SK-N-SH (cell line): Measurements from ENCODE around the gene CFAP20DC. TPM values are rescaled to one million over a fixed set of nuclear protein-coding genes. Genes with fewer than 3 reads are reported as not detected.

Experiments used
- CTCF ChIA-PET: fragments of 300-600, 350-600 bp; formaldehyde crosslinking; extraction: SDS; loops from one replicate; lab custom pipeline; 2021; lab: Yijun Ruan, JAX
- POLR2A ChIA-PET: fragments of 350-600 bp; sonication (Branson Sonifier 250); formaldehyde crosslinking; extraction: SDS; loops from one replicate; lab custom pipeline; 2020; ENCODE audit warnings: antibody characterized with exemption, inconsistent platforms; lab: Yijun Ruan, JAX
- DNase-seq: peaks from one replicate; pipeline ENCODE4 v3.0.0; 2012
- H2AFZ ChIP-seq: fragments of 200-600 bp; sonication (generic); 2 replicates; pipeline ENCODE4 v1.8.1; 2016; ENCODE audit warnings: antibody characterized with exemption, mild to moderate bottlenecking, low read depth
- H3F3A ChIP-seq: fragments of 200-600 bp; sonication (generic); replicated peaks from 2 replicates; pipeline ENCODE3; 2016; ENCODE audit warnings: antibody characterized with exemption, mild to moderate bottlenecking; ENCODE audit not compliant: insufficient read depth
- H3K27ac ChIP-seq, 2 experiments: fragments of 200-500 bp in 1 of 2; fragments of 200-600 bp in 1 of 2; sonication (Bioruptor generic) in 1 of 2; sonication (generic), shearing (Covaris generic) in 1 of 2; 2 replicates each; pipeline versions ENCODE4 v1.5.1 to v1.6.1; 2014 to 2016; ENCODE audit warnings: low read depth in 2 of 2, inconsistent platforms in 1 of 2, low read length in 1 of 2, mild to moderate bottlenecking in 1 of 2, mixed read lengths in 1 of 2
- H3K27me3 ChIP-seq: fragments of 200-600 bp; sonication (generic), shearing (Covaris generic); 2 replicates; pipeline ENCODE4 v1.6.1; 2016; ENCODE audit warnings: mixed run types; ENCODE audit not compliant: insufficient read depth
- H3K36me3 ChIP-seq, 2 experiments: fragments of 200-500 bp in 1 of 2; fragments of 200-600 bp in 1 of 2; sonication (Bioruptor generic) in 1 of 2; sonication (generic) in 1 of 2; replicated peaks in 1 of 2; 2 replicates each; pipeline versions ENCODE3 to v1.5.1; 2014 to 2016; ENCODE audit warnings: low read length in 1 of 2, mild to moderate bottlenecking in 1 of 2; ENCODE audit not compliant: insufficient read depth in 2 of 2, control insufficient read depth in 1 of 2
- H3K4me1 ChIP-seq, 2 experiments: fragments of 200-500 bp in 1 of 2; fragments of 200-600 bp in 1 of 2; sonication (Bioruptor generic) in 1 of 2; sonication (generic), shearing (Covaris generic) in 1 of 2; 2 replicates each; pipeline versions ENCODE4 v1.5.1 to v1.6.1; 2014 to 2016; ENCODE audit warnings: low read depth in 1 of 2, low read length in 1 of 2, mixed run types in 1 of 2; ENCODE audit not compliant: insufficient read depth in 2 of 2, control insufficient read depth in 1 of 2
- H3K4me2 ChIP-seq: fragments of 200-600 bp; sonication (generic), shearing (Covaris generic); 2 replicates; pipeline ENCODE4 v1.6.1; 2017; ENCODE audit warnings: mixed run types
- H3K4me3 ChIP-seq, 2 experiments: fragments of 200-500 bp in 1 of 2; fragments of 200-600 bp in 1 of 2; sonication (Bioruptor generic) in 1 of 2; sonication (generic), shearing (Covaris generic) in 1 of 2; 2 replicates each; pipeline versions ENCODE4 v1.5.1 to v1.8.1; 2014 to 2016; ENCODE audit warnings: low read depth in 2 of 2, inconsistent platforms in 1 of 2, low read length in 1 of 2, mild to moderate bottlenecking in 1 of 2, mixed read lengths in 1 of 2, moderate library complexity in 1 of 2
- H3K79me2 ChIP-seq: fragments of 200-600 bp; sonication (generic); 2 replicates; pipeline ENCODE4 v1.8.1; 2017; ENCODE audit warnings: mild to moderate bottlenecking; ENCODE audit not compliant: insufficient read depth
- H3K9ac ChIP-seq: fragments of 200-600 bp; sonication (generic); 2 replicates; pipeline ENCODE4 v1.6.1; 2017; ENCODE audit warnings: mixed run types
- H3K9me2 ChIP-seq: fragments of 200-600 bp; sonication (generic); 2 replicates; pipeline ENCODE4 v1.6.1; 2017; ENCODE audit warnings: mixed run types
- H3K9me3 ChIP-seq: fragments of 200-600 bp; sonication (generic); 2 replicates; pipeline ENCODE4 v1.6.1; 2017; ENCODE audit warnings: mixed run types, mild to moderate bottlenecking, moderate library complexity
- H4K20me1 ChIP-seq: fragments of 200-600 bp; sonication (generic); 2 replicates; pipeline ENCODE4 v1.6.1; 2017; ENCODE audit warnings: mild to moderate bottlenecking, mixed run types; ENCODE audit not compliant: insufficient read depth
- CHD2 ChIP-seq: fragments of 150-350 bp; IDR thresholded peaks from 2 replicates; pipeline ENCODE4 v1.6.1; 2018; ENCODE audit warnings: low read length; ENCODE audit not compliant: partially characterized antibody
- NRF1 ChIP-seq: IDR thresholded peaks from 2 replicates; pipeline ENCODE4 v1.6.1; 2012; ENCODE audit warnings: low read depth, mild to moderate bottlenecking, low read length
- RAD21 ChIP-seq: IDR thresholded peaks from 2 replicates; pipeline ENCODE4 v1.6.1; 2012; ENCODE audit warnings: mild to moderate bottlenecking, low read length
- RCOR1 ChIP-seq: fragments of 150-350 bp; IDR thresholded peaks from 2 replicates; pipeline ENCODE4 v1.6.1; 2017; ENCODE audit warnings: antibody characterized with exemption, low read length
- RFX5 ChIP-seq: IDR thresholded peaks from 2 replicates; pipeline ENCODE4 v1.6.1; 2012; ENCODE audit warnings: mild to moderate bottlenecking, improper control_type of control experiment, low read length
- SIN3A ChIP-seq: IDR thresholded peaks from 2 replicates; pipeline ENCODE4 v1.6.1; 2012; ENCODE audit warnings: low read depth, mild to moderate bottlenecking, low read length, moderate library complexity, borderline replicate concordance
- WGBS: methylation state at CpG from one replicate; pipeline ENCODE4 v1.1.6; 2017; ENCODE audit warnings: low lambda C conversion rate; 5-methylcytosine and 5-hydroxymethylcytosine counted together
- polyA plus RNA-seq, 3 experiments: library from polyadenylated mRNA; depleted of rRNA; stranded (reverse); fragments of >200 nt; gene quantifications; 2 replicates each; pipeline ENCODE4 v1.2.3, GENCODE V29; 2012
- TF ChIP-seq, protein P1 (sequence below): fragments of 150-350 bp; IDR thresholded peaks from 2 replicates; pipeline ENCODE4 v1.6.1; 2017; ENCODE audit warnings: antibody characterized with exemption, low read length, low read depth, borderline replicate concordance
- TF ChIP-seq, protein P2 (sequence below): IDR thresholded peaks from 2 replicates; pipeline ENCODE4 v1.4.0; 2012; ENCODE audit warnings: low read depth, borderline replicate concordance
- TF ChIP-seq, protein P3 (sequence below): fragments of 150-350 bp; IDR thresholded peaks from 2 replicates; pipeline ENCODE4 v1.6.1; 2016; ENCODE audit warnings: mild to moderate bottlenecking, low read depth, low read length

CFAP20DC gene
- polyA plus RNA-seq, 1 of the 3 experiments (the other 2 are of a cell fraction), result 1.8 TPM

DNA sequence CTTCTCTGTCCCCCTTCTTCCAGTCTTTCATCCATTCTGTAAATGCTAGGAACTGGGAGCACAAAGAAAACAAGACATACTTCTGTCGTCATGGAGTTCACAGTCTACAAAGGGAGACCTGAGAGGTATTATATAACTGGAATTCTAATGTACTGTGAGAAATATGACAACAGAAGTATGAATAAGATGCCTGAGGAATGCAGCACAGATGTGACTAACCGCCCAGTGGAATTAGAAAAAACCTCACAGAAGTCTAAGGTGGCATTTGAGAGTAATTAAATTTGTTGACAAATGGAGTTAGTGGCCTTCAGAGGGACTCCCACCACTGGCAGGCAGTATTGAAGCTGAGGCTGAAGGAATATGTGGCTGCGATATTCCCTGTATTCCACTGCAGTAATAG, 214.7 kb downstream of the CFAP20DC start:
- Histone ChIP-seq H3K4me1 (peaks cover 0 to 8% of the 10 kb centered on the region in 2 experiments; a peak in 2 of 4 replicates), H3K4me3 (no peak overlapping the region), H3K27ac (peak overlapping the region in 1 of 2 experiments; percentile 23; a peak in 2 of 4 replicates), H3K79me2 (no peaks in the 10 kb centered on the region), H4K20me1 (no peaks in the 10 kb centered on the region), H3F3A (no peaks in the 10 kb centered on the region), H2AFZ (no peak overlapping the region), H3K4me2 (no peak overlapping the region), H3K27me3 (no peaks in the 10 kb centered on the region), H3K9me2 (no peaks in the 10 kb centered on the region), H3K36me3 (no peaks in the 10 kb centered on the region), H3K9me3 (no peaks in the 10 kb centered on the region), H3K9ac (no peak overlapping the region)
- POLR2A ChIA-PET, result no interaction called here
- 70% methylated on average over 3 of the region's 3 CpGs for WGBS
- CTCF ChIA-PET, result interaction anchor here (0.9 to 3.3 kb wide), 2 partner anchors 11 to 16 kb away, joined by 3 to 21 read pairs; no protein-coding TSS in a partner anchor
- DNase-seq, result no peak
- TF ChIP-seq CHD2 (no peak), RFX5 (no peak), RAD21 (no peak), SIN3A (no peak), RCOR1 (no peak)
- TF ChIP-seq, protein P1, sequence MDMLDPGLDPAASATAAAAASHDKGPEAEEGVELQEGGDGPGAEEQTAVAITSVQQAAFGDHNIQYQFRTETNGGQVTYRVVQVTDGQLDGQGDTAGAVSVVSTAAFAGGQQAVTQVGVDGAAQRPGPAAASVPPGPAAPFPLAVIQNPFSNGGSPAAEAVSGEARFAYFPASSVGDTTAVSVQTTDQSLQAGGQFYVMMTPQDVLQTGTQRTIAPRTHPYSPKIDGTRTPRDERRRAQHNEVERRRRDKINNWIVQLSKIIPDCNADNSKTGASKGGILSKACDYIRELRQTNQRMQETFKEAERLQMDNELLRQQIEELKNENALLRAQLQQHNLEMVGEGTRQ, result no peak

DNA sequence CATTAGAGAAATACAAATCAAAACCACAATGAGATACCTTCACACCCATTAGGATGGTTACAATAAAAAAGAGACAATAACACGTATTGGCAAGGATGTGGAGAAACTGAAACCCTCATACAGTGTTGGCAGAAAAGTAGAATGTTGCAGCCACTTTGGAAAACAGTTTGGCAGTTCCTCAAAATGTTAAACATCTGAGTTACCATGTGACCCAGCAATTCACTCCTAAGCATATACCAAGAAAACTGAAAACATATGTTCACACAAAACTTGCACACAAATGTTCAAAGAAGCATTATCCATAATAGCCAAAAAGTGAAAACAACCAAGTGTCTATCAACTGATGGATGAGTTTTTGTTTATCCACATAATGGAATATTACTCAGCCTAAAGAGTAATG, 216.3 kb downstream of the CFAP20DC start:
- ChIA-PET POLR2A (no interaction called here), CTCF (interaction anchor here (1.6 kb wide), 1 partner anchor 9 kb away, joined by 6 read pairs; no protein-coding TSS in a partner anchor)
- Histone ChIP-seq H3F3A (no peaks in the 10 kb centered on the region), H4K20me1 (no peaks in the 10 kb centered on the region), H3K4me1 (peaks cover 0 to 8% of the 10 kb centered on the region in 2 experiments; a peak in 2 of 4 replicates), H3K27ac (no peak overlapping the region), H3K9me2 (no peaks in the 10 kb centered on the region), H3K9ac (no peak overlapping the region), H3K4me3 (no peak overlapping the region), H3K27me3 (no peaks in the 10 kb centered on the region), H3K9me3 (no peaks in the 10 kb centered on the region), H3K79me2 (no peaks in the 10 kb centered on the region), H3K36me3 (no peaks in the 10 kb centered on the region), H3K4me2 (no peak overlapping the region), H2AFZ (peak overlapping the region; percentile 17; the same call in 1 of the 2 replicates)
- DNase-seq, result no peak
- 72% methylated on average over 1 of the region's 1 CpG for WGBS
- no peak for TF ChIP-seq NRF1
- TF ChIP-seq, protein P2, sequence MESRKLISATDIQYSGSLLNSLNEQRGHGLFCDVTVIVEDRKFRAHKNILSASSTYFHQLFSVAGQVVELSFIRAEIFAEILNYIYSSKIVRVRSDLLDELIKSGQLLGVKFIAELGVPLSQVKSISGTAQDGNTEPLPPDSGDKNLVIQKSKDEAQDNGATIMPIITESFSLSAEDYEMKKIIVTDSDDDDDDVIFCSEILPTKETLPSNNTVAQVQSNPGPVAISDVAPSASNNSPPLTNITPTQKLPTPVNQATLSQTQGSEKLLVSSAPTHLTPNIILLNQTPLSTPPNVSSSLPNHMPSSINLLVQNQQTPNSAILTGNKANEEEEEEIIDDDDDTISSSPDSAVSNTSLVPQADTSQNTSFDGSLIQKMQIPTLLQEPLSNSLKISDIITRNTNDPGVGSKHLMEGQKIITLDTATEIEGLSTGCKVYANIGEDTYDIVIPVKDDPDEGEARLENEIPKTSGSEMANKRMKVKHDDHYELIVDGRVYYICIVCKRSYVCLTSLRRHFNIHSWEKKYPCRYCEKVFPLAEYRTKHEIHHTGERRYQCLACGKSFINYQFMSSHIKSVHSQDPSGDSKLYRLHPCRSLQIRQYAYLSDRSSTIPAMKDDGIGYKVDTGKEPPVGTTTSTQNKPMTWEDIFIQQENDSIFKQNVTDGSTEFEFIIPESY, result no peak
- TF ChIP-seq, protein P3, sequence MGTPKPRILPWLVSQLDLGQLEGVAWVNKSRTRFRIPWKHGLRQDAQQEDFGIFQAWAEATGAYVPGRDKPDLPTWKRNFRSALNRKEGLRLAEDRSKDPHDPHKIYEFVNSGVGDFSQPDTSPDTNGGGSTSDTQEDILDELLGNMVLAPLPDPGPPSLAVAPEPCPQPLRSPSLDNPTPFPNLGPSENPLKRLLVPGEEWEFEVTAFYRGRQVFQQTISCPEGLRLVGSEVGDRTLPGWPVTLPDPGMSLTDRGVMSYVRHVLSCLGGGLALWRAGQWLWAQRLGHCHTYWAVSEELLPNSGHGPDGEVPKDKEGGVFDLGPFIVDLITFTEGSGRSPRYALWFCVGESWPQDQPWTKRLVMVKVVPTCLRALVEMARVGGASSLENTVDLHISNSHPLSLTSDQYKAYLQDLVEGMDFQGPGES, result no peak
